BE2C (cell line): ENCODE data around the gene NSUN4.

Experiments
- DNase-seq: peaks from one replicate; pipeline ENCODE4 v3.0.0-alpha.2; 2020
- H3K27me3 ChIP-seq: fragments of 250-450 bp; sonication (Bioruptor Pico); 2 replicates; pipeline ENCODE4 v1.5.1; 2020; ENCODE audit warnings: mild to moderate bottlenecking
- H3K36me3 ChIP-seq: fragments of 250-450 bp; sonication (Bioruptor Pico); 2 replicates; pipeline ENCODE4 v1.5.1; 2020; ENCODE audit warnings: mild to moderate bottlenecking
- H3K4me1 ChIP-seq: fragments of 250-450 bp; sonication (Bioruptor Pico); 2 replicates; pipeline ENCODE4 v1.5.1; 2020
- H3K4me3 ChIP-seq: 2 replicates; pipeline ENCODE4 v1.5.1; 2011; ENCODE audit warnings: low read depth, low read length
- H3K9me3 ChIP-seq: fragments of 250-450 bp; sonication (Bioruptor Pico); 2 replicates; pipeline ENCODE4 v1.5.1; 2020
- TF ChIP-seq, protein P1 (sequence below): IDR thresholded peaks from 2 replicates; pipeline ENCODE4 v1.5.1; 2012; ENCODE audit warnings: mild to moderate bottlenecking, low read depth, low read length

Gene NSUN4

DNA sequence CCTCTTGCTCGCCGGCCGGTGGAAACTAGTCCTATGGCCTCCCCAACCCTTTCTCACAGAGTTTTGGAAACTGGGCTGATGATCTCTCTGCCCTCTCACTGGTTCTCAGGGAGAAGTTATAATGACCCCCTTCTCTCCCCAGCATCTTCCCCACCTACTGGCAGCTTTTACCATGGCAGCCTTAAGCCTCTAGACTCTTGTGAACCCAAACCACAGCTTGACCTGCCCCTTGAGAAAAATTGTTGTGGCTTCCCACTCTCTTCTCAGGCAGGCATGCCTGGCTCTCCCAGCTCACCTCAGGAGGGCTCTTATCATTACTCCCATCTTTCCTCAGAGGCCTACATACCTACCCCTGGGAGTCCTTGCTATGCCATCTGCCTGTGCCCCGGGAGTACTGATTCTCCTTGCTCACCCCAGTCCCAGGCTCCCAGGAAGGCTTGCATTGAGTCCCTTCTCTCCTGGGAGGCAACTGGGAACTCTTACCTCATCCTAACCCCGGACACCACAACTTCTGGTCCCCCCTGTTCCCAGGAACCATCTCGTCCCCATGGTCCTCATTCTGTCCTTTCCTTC, 1.6 kb downstream of the NSUN4 start:
- Histone ChIP-seq H3K27me3 (no peaks in the 10 kb centered on the region), H3K9me3 (no peaks in the 10 kb centered on the region), H3K36me3 (peaks cover 14% of the 10 kb centered on the region), H3K4me3 (no peak overlapping the region), H3K4me1 (no peaks in the 10 kb centered on the region)
- DNase-seq, result no peak
- TF ChIP-seq, protein P1, sequence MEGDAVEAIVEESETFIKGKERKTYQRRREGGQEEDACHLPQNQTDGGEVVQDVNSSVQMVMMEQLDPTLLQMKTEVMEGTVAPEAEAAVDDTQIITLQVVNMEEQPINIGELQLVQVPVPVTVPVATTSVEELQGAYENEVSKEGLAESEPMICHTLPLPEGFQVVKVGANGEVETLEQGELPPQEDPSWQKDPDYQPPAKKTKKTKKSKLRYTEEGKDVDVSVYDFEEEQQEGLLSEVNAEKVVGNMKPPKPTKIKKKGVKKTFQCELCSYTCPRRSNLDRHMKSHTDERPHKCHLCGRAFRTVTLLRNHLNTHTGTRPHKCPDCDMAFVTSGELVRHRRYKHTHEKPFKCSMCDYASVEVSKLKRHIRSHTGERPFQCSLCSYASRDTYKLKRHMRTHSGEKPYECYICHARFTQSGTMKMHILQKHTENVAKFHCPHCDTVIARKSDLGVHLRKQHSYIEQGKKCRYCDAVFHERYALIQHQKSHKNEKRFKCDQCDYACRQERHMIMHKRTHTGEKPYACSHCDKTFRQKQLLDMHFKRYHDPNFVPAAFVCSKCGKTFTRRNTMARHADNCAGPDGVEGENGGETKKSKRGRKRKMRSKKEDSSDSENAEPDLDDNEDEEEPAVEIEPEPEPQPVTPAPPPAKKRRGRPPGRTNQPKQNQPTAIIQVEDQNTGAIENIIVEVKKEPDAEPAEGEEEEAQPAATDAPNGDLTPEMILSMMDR, result peak; percentile 22; the same call in 1 of the 2 replicates

DNA sequence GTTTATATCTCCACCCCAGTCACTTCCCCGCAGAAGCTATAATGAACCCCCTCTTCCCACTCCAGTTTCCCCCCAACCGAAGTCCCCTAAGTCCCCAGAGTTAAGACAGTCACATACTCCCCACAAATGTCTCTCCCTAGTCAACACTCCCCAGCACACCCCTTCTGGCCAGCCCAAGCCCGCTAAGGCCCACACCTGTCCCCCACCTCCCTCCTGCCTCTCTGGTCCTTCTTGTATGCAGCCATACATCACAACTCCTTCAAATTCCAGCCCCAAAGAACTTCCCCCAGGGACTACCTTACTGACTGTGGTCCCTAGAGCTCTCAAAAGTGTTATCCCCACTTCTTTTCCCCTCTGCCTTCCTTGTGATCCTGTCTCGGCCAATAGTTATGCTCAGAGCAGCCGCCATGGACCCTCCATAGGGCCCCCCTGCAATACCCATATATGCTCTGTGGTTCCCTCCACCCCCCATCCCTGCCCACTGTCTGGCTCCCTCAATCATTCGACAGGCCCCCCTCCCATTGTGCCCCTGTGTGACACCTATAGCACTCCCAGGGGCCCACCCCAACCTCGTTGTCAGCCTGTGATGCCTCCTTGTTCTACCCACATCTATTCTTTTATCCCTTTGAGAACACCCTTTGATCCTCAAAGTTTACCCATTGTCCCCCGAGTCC, 2.2 kb downstream of the NSUN4 start:
- DNase-seq, result no peak
- TF ChIP-seq, protein P1, result no peak
- no peaks in the 10 kb centered on the region for H3K9me3 ChIP-seq
- no peaks in the 10 kb centered on the region for H3K27me3 ChIP-seq
- H3K4me3 ChIP-seq, result no peak overlapping the region
- no peaks in the 10 kb centered on the region for H3K4me1 ChIP-seq
- H3K36me3 ChIP-seq, result peaks cover 16% of the 10 kb centered on the region

DNA sequence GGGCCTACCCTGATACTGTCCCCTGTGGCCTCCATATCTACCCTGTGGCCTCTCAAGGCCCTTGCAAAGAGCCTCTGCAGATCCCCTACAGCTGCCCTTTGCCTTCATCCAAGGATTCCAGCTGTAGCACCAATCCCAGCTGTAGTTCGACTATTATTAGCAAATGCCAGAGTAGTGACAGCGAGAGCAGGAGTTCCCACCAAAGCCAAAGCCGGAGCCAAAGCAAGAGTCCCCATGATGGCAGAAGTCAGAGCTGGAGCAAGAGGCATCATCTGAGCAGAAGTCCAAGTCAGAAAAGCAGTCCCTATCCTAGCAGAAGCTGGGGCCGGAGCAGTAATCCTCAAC, 2.7 kb downstream of the NSUN4 start:
- H3K4me3 ChIP-seq, result no peak overlapping the region
- H3K36me3 ChIP-seq, result peaks cover 16% of the 10 kb centered on the region
- no peaks in the 10 kb centered on the region for H3K9me3 ChIP-seq
- H3K27me3 ChIP-seq, result no peaks in the 10 kb centered on the region
- no peaks in the 10 kb centered on the region for H3K4me1 ChIP-seq
- DNase-seq, result no peak
- TF ChIP-seq, protein P1, result no peak

DNA sequence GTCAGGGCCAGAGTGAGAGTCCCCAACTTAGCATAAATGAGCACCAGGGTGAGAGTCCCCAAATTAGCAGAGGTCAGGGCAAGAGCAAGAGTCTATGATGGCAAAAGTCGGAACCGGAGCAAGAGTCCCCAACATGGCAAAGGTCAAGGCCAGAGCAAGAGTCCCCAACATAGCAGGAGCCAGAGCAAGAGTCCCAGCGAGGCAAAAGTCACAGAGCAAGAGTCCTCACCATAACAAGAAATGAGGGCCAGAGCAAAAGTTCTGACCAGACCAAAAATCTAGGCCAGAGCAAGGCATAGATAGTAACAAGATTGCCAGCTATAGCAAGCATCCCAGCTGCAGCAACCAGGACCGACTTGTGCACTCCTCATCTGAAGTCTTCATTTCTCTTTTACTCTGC, 3.1 kb downstream of the NSUN4 start:
- H3K9me3 ChIP-seq, result no peaks in the 10 kb centered on the region
- H3K36me3 ChIP-seq, result peaks cover 16% of the 10 kb centered on the region
- TF ChIP-seq, protein P1, result no peak
- H3K4me1 ChIP-seq, result no peaks in the 10 kb centered on the region
- DNase-seq, result no peak
- no peaks in the 10 kb centered on the region for H3K27me3 ChIP-seq
- H3K4me3 ChIP-seq, result no peak overlapping the region

DNA sequence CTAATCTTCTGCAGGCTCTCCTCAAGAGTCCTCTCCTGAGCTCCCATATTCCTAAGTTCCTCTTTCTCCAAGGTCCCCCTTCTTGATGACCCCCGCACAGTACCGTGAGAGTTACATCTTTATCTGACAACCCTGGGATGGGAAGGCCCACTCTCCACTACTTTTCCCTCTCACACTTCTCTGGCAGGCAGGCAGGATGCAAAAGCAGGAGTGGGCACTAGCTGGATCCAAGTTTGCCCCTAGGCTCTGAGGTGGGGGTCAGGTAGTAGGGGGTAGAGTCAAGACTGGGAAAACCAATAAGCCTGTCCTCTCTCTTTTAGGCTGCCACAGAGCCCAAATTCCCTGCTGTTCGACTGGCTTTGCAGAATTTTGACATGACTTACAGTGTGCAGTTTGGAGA, 3.9 kb downstream of the NSUN4 start:
- TF ChIP-seq, protein P1, result no peak
- H3K36me3 ChIP-seq, result peaks cover 19% of the 10 kb centered on the region
- H3K9me3 ChIP-seq, result no peaks in the 10 kb centered on the region
- no peaks in the 10 kb centered on the region for H3K27me3 ChIP-seq
- DNase-seq, result no peak
- H3K4me3 ChIP-seq, result no peak overlapping the region
- H3K4me1 ChIP-seq, result no peaks in the 10 kb centered on the region

DNA sequence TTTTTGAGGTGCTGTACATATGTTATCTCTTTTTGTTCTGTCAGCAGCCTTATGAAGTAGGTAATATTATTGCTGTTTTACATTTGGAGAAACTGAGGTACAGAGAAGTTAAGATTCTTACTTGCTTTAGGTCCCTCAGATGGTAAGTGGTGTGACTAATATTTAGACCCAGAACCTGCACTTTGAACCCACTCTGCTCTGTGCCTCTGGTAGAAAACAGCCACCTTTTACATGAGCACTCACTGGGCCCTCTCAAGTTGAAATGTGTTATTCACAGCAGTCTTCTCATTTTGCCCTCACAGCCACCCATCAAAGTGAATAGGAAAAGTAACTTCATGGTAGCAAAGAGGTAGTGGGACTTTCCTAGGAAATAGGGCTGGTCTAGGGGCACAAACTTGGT, 4.7 kb downstream of the NSUN4 start:
- no peak for DNase-seq
- peaks cover 22% of the 10 kb centered on the region for H3K36me3 ChIP-seq
- no peak overlapping the region for H3K4me3 ChIP-seq
- no peaks in the 10 kb centered on the region for H3K9me3 ChIP-seq
- TF ChIP-seq, protein P1, result no peak
- no peaks in the 10 kb centered on the region for H3K27me3 ChIP-seq
- H3K4me1 ChIP-seq, result no peaks in the 10 kb centered on the region
